HG02870 (cell line): ENCODE measurements around the gene CDH5.

Experiments used
- ATAC-seq: cut with Tn5 transposase; IDR thresholded peaks from one replicate; pipeline ENCODE4 v1.9.1; 2021; ENCODE audit warnings: mild to moderate bottlenecking, moderate library complexity; ENCODE audit not compliant: unreplicated experiment

CDH5 gene

DNA sequence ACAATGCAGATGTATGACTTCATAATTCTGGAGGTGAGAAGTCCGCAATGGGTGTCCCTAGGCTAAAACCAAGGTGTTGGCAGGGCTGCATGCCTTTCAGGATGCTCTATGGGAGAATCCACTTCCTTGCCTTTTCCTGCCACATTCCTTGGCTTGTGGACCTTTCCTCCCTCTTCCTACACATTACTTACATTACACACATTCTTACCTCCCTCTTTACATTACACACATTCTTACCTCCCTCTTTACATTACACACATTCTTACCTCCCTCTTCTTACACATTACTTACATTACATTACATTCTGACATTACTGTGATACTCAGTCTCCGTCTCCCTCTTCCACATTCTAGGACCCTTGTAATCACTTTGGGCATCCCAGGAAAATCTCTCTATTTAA is 14.2 kb upstream of the CDH5 start:
- no peak for ATAC-seq

DNA sequence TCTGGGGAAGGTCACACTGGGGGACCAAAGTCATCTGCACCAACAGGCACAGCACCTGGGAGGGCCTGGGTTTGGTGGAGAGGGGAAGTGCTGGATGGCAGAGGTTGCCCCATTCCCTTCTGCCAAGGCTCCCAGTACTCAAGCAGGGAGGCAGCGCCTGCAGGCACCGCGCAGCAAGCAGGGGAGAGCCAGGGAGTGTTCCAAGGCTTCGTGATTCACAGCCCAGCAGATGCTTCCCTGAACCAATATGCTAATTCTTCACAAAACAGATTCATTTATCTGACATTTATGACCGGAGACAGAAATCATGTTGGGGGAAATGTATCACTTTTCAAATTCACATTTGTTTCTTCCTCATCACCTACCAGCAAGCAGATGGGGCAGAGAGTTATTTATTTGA is 13.4 kb upstream of the CDH5 start:
- ATAC-seq, result no peak

DNA sequence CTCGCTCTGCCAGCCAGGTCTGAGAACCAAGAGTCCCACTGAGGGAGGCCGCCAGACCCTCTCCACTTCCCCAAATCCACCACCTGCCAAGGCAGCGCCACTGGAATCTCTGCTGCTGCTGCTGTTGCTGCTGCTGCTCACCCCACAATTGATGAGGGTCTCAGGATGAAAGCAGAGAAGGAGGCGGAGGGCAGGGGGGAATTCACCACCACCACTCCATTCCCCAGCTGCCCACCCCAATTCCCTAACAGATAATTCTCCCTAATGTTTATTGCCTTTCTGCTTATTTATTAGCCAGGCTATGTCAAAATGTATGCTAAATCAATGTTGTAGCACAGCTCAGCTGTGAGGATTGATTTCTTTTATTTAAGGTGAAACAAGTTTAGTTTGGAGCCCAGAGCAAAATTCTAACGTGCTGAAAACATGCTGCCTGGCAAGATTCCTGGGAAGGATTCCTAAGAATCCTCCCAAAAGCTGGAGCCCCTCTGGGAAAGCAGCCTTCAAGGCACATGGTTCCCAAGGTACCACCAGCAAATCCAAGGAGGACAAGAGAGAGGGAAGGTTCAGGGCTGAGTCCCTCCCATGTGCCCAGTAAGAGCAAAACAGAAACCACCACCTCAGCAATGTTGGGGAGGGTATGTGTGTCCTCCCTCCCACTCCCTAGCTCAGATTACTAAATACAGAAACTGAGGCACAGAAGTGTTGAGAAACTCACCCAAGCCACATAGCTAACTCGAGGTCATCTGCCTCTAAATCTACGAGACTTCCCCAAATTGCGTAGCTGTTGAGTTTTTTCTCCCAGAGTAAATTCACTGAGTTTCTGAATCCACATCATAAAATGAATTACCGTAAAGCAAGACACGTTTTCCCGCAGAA is 12.2 kb upstream of the CDH5 start:
- no peak for ATAC-seq

DNA sequence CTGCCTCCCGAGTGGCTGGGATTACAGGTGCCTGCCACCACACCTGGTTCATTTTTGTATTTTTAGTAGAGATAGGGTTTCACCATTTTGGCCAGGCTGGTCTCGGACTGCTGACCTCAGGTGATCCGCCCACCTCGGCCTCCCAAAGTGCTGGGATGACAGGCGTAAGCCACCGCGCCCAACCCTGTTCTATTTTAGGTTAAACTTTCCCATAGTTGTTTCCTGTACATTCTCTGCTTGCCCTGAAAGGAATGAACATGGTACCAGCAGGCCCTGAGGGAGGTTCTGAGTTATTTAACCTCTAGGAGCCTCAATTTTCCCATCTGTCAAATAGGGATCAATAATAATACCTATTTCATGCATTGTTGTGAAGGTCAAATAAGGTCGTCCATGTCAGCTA is 11.0 kb upstream of the CDH5 start:
- ATAC-seq, result no peak

DNA sequence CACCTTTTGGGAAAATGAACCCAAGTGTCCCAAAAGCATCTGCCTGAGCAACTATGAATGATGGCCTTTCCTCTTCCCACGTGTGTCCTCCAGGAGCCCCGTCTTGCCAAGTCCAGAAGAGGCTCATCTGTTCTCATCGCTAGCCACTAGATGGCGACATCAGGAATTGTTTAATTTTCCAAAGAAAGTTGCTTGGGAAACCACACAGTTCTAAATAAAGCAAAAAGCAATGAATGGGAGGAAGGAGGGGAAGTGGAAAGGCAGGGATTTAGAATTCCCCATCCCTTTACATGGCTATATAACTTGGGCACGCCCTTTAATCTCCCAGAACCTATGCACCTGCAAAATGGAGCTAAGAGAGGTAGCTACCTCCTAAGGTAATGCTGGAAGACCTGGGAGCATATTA is 9.0 kb upstream of the CDH5 start:
- no peak for ATAC-seq

DNA sequence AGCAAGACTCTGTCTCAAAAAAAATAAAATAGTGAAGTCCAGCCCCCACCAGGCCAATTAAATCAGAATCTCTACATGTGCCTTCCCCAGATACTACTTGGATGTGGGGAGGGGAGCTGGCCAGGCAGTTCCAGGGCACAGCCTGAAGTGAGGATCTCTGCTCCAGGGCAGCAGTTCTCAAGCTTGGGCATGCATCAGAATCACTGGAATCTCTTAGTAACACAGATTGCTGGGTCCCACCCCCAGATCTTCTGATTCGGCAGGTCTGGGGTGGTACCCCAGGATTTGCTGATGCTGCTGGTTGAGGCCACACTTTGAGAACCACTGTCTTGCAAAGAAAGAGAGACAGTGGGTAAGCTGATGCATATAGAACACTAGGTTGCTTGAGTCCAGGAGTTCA is 8.3 kb upstream of the CDH5 start:
- no peak for ATAC-seq

DNA sequence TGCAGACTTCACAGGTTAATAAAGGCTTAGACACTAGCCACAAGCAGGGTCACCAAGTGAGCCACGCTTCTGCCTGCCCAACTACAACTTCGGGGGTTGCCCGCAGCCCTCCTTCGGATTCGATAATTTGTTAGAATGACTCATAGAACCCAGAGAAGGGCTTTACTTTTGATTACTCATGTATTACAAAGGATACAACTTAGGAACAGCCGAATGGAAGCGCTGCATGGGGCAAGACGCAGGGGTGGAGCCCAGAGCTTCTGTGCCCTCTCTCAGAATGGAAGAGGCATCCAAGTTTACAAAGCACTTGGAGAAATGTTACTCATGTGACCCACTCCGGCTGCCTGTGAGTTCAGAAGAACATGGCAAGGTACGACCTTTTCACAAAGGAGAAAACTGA is 7.5 kb upstream of the CDH5 start:
- ATAC-seq, result no peak

DNA sequence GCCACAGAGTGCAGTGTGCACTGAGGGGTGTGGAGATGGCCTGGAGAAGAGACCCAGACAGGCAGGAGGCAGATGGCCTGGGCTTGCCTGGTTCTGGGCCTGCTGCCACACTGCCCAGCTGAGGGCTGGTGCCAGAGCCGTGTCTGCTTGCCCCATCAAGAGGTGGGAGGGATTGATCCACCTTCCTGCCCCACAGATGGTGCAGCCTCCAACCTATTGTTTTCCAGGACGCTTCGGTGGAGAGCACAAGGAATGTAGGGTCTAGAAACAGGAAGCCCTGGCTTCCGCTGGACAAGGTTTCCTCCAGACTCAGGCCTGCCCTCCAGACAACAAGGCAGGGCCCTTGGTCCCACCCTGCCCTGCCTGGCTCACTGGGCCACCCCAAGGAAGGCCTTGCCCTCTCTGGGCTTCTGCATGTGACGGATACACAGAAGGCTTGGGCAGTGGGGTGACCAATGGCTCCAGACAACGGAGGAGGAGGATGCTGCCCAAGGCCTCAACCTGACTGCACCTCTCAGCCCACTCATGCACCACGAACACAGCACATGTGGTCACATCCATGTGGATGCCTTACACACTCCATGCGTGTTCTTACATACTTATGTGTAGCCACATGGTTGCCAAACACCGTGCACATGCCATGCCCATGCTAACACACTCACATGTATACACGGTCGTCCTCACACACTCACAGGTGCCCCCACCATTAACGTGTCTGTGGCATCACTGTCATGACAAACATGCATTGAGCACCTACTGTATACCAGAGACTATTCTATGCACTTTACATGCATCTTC is 6.5 kb upstream of the CDH5 start:
- no peak for ATAC-seq

DNA sequence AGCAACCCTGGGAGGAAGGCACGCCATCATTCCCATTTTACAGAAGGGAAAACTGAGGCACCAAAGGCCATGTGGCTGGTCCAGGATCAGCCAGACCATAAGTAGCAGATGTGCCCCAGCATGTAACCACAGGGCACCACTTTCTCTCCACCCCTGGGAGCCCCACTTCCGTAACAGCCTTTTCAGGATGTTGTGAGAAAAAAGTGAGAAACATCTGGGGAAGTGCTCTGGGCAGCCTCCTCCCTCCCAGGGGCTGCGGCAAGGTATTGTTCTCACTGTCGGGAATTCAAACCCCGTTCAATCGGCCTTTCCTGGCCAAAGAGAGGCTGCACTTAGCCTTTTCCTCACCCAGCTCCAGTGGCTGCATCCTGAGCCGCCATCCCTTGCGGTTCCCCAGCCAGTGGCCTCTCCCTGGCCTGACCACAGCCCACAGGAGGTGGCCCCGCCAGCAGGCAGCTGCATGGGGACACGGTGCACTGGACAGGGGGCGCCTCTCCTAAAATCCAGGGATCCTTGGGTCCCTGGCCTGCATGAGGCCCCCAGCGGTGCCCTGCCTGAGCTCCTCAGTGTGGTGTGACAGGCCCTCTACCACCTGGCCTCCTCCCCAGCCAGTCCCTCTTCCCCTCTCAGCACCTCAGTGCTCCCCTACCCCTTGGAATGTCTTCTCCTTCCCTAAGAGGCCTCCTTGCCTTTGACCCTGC is 5.7 kb upstream of the CDH5 start:
- no peak for ATAC-seq

DNA sequence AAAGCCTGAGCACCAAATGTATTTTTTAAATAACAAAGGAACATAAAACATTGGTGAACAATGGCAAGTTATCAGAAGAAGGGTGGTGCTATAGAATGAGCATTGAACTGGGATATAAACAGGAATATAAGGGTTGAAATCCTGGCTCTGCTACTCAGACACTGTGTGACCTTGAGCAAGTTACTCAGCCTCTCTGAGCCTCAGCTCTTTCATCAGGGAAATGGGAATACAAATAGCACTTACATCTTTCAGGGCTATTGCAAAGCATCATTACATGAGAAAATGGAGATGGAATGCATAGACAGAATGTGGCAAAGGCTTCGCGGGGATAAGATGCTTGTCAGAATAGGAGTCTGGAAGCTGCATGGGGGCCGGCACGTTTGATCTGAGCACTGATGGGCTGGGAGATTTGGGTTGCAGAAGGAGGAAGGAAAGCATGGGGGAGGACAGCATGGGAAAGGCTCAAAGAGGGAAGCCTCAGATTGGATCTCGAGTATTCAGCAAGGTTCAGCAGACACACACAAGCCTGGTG is 4.8 kb upstream of the CDH5 start:
- ATAC-seq, result no peak

DNA sequence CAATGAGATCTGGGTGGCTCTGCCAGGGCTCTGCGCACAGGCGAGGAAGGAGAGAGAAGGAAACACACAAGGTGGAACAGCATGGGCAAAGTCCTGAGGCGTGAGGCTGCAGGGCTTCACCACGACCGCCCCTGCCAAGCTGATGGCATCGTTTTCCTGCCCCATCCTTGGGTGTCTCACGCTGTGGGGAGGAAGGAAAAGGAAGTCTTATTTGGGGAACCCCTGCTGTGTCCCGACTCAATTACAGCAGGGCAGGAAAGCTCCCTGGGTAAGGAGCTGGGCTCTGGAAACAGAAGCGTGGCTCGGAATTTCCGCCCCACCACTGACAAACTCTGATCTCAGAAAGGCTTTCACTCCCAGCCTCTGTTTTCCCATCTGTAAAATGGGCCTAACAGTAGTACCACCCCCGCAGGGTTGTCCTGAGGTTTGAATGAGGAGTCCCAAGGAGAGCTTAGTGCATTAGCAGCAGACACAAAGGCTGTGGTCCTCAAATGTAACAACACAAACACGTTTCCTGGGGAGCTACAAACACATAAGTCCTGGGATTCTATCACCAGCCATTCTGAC is 3.2 kb upstream of the CDH5 start:
- no peak for ATAC-seq

DNA sequence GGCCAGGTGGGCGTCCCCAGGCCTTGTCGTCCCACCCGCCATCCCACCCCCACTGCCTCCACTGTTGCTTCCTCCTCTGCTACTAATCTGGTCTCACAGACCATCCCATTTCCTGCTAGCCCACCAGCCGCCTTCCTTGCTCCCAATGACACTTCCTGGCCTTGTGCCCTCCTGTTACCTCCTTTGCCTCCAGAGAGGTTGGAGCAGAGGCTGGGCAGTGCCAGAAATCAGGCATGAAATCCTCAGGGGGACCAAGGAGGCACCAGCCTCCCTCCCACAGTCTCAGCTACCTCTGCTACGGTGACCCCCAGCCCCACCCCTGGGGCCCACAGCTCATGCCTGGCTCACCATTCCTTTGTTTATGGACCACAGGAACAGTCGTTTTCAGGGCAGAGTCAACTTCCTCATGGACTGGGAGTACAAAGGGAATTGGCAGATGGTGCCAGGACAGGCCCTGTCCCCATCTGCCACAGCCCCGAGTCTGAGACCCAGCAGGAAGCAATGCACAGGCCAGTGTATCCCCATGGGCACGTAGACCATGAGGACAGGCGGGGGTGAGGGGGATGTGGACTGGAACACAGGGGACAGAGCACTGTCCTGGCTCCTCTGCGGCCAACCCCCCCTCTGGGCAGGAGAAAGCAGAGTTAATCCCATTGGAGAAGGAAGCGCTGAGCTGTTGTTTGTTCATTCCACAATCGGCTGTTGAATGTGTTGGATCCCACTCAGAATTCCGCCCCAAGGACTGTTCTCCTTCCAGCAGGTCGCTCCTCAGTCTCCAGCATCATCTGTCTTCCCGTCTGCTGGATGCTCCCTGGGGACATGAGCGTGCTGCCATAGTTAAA is 2.2 kb upstream of the CDH5 start:
- no peak for ATAC-seq

DNA sequence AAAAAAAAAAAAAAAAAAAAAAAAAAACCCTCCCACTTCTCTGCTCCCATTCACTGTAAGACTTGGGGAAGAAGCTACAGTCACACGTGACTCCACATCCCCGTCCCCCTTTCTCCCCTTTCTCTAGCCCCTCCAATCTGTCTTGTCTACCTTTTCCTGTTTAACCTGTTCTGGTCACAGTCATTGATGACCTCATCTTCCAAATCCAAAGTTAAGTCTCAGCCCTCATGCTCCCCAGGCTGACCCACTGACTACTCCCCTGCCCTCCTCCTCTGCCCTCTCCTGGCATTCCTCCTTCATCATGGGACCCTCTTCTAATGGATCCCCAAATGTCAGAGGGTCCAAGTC is 1.6 kb upstream of the CDH5 start:
- no peak for ATAC-seq

DNA sequence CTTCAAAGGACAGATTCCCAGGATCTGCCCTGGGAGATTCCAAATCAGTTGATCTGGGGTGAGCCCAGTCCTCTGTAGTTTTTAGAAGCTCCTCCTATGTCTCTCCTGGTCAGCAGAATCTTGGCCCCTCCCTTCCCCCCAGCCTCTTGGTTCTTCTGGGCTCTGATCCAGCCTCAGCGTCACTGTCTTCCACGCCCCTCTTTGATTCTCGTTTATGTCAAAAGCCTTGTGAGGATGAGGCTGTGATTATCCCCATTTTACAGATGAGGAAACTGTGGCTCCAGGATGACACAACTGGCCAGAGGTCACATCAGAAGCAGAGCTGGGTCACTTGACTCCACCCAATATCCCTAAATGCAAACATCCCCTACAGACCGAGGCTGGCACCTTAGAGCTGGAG is 840 bp upstream of the CDH5 start:
- no peak for ATAC-seq

DNA sequence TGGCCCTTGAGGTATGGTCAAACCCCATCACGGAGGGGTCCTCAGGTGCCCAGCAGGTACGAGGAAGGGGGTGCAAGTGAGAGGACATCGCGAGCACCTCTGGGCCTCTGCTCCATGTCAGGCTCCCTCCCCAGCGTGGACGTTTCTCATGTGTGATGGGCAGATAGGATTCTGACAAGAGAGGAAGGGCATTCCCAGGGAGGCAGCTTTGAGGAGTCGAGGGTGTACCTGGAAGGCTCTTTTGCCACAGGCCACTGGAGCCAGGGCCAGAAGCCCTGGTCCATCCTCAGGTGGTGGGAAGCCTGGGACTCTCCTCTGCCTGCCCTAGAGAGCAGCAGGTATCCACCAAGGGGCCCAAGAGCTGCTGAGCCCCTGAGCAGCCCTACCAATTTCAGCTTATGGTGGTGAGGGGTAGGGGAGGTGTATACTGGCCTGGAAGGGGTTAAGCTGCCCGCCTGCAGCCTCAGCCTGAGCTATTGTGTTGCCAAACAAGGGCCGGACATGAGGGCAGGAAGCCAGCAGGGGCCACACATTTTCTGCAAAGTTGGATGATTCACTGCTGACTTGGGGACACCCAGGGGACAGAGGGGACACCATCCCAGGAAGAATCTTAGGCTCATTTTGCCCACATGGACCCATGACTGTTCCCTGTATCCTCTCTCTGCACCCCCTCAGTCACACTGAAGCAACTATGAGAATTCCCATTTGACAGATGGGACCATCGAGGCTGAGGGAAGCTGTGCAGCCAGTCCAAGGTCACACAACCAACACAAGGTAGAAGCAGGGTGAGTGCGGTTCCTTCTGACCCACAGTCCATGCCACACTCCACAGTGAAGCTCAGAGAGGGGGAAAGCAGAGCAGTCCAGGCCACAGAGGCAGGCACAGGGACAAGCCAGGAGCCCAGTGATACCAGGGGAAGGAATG is 1.7 kb downstream of the CDH5 start:
- ATAC-seq, result no peak

DNA sequence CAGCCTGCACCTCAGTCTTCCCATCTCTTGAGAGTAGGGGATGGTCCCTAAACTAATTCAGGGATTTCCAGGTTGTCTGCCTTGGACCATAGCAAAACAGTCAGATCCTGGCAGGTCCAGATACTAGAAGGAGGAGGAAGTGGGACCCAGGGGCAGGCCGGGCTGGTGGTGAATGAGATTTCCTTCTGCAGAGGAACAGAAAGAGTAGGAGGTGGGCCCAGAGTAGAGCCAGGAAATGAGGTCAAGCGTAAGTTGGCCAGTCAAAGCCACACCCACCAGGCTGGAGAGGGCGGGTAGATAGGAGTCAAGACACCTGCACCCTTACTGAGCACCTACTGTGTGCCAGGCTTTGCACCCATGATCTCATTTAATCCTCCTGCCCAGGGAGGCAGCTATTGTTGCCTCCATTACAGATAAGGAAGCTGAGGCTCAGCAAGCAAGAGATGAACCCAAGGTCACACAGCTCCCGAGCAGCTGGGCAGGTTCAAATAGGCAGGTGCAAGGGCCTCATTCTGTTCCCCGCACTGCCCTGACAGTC is 2.6 kb downstream of the CDH5 start:
- ATAC-seq, result peak; percentile 69

DNA sequence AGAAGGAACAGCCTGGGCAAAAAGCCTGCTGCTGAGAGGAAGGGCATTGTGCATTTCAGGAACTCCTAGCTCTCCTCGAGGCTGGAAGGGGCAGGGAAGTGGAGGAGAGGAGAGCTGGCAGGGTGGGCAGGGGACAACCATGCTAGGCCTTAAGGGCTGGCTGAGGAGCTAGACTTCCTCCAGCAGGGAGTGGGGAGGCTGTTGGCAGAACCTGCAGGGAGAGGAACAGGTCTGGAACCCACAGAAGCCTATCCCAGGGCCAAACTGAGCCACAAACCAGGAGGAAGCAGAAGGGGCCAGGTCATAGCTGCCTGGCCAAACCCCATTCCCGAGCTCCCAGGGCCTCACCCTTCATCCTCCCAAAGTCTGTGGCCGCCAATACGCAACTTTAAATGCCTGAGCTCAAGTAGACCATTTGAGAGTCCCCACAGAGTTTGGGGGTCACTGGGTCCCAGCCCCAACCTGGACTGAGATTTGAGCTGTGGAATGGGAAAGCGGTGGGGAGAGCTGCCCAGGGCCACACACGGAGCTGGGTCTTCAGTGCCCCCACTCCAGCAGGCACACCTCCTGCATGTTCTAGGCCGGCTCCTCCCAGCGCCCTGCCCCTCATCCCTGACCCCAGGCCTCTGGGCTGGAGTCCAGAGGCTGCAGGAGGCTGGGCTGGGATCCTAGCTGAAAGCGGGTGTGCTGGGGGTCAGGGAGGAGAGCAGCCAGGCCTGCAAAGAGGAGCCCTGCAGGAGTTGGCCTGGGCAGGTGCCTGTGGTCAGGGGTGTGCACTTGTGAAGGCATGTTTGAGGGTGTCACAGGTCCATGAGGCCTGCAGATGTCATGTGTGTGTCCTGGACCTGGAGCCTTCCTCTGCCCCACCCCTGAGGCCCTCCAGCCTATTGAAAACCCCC is 4.5 kb downstream of the CDH5 start:
- no peak for ATAC-seq
